ENCODE measurements around the gene LRRC23.

- TF ChIP-seq ELF4 (IDR thresholded peaks at IDR 0.05) (no peak), BHLHE40 (IDR thresholded peaks at IDR 0.05; ENCODE audit: borderline replicate concordance) (no peak)
These were observed 31.3 kb upstream of the LRRC23 start, which contains the start of gene SPSB2 for GRCh38 chr12:6873094-6874014.
